GM23338 (cell line): Measurements from ENCODE around the gene ARID3B. TPM values are rescaled to one million over a fixed set of nuclear protein-coding genes. Genes with fewer than 3 reads are reported as not detected.

Source experiments
- ATAC-seq: fragments of 200-7000 bp; cut with Tn5 transposase; 3 replicates; pipeline ENCODE4 v1.9.1; 2020
- DNase-seq: peaks from one replicate; pipeline ENCODE4 v3.0.0-alpha.2; 2015; ENCODE audit warnings: low spot score
- H2AFZ ChIP-seq: fragments of 200-600 bp; sonication (generic); 2 replicates; pipeline ENCODE4 v1.8.0; 2016; ENCODE audit warnings: antibody characterized with exemption, mild to moderate bottlenecking, moderate library complexity
- H3F3A ChIP-seq: fragments of 200-600 bp; sonication (generic); replicated peaks from 2 replicates; pipeline ENCODE4 v1.8.0; 2017; ENCODE audit warnings: antibody characterized with exemption, mixed run types, low read depth
- H3K27ac ChIP-seq: fragments of 200-600 bp; sonication (generic); 2 replicates; pipeline ENCODE4 v1.6.1; 2016; ENCODE audit warnings: low read depth
- H3K27me3 ChIP-seq: fragments of 200-600 bp; sonication (generic); 2 replicates; pipeline ENCODE4 v1.8.0; 2016; ENCODE audit warnings: mild to moderate bottlenecking, mixed run types, moderate library complexity; ENCODE audit not compliant: insufficient read depth
- H3K36me3 ChIP-seq: fragments of 200-600 bp; sonication (generic); 2 replicates; pipeline ENCODE4 v1.8.0; 2016; ENCODE audit warnings: mild to moderate bottlenecking; ENCODE audit not compliant: insufficient read depth
- H3K4me1 ChIP-seq: fragments of 200-600 bp; sonication (generic); 2 replicates; pipeline ENCODE4 v1.8.0; 2016; ENCODE audit warnings: mild to moderate bottlenecking, moderate library complexity; ENCODE audit not compliant: insufficient read depth
- H3K4me2 ChIP-seq: fragments of 200-600 bp; sonication (generic); 2 replicates; pipeline ENCODE4 v1.7.1; 2017; ENCODE audit warnings: mixed run types
- H3K4me3 ChIP-seq: fragments of 200-600 bp; sonication (generic); 2 replicates; pipeline ENCODE4 v1.6.1; 2016; ENCODE audit warnings: mixed run types
- H3K79me2 ChIP-seq: fragments of 200-600 bp; sonication (generic); replicated peaks from 2 replicates; pipeline ENCODE4 v1.8.0; 2017; ENCODE audit warnings: mild to moderate bottlenecking; ENCODE audit not compliant: insufficient read depth
- H3K9me2 ChIP-seq: fragments of 200-600 bp; sonication (generic); 2 replicates; pipeline ENCODE4 v1.8.0; 2017; ENCODE audit not compliant: insufficient read depth
- H4K20me1 ChIP-seq: fragments of 200-600 bp; sonication (generic); replicated peaks from 2 replicates; pipeline ENCODE4 v1.8.0; 2017; ENCODE audit warnings: mild to moderate bottlenecking; ENCODE audit not compliant: insufficient read depth
- H3K27ac Mint-ChIP-seq: 2 replicates; pipeline ENCODE4 v1.8.0; 2020; ENCODE audit warnings: inconsistent platforms, mild to moderate bottlenecking, moderate library complexity, mixed read lengths
- H3K27me3 Mint-ChIP-seq: 3 replicates; pipeline ENCODE4 v1.8.0; 2022; ENCODE audit warnings: low read depth, mild to moderate bottlenecking, moderate library complexity, mixed read lengths, inconsistent platforms; ENCODE audit not compliant: insufficient read depth, poor library complexity
- H3K36me3 Mint-ChIP-seq: 3 replicates; pipeline ENCODE4 v1.8.0; 2021; ENCODE audit warnings: low read depth, mild to moderate bottlenecking, inconsistent platforms, moderate library complexity, mixed read lengths
- H3K4me1 Mint-ChIP-seq: 3 replicates; pipeline ENCODE4 v1.8.0; 2020; ENCODE audit warnings: mild to moderate bottlenecking, inconsistent platforms, mixed read lengths
- H3K4me3 Mint-ChIP-seq: 3 replicates; pipeline ENCODE4 v1.8.0; 2021; ENCODE audit warnings: moderate library complexity, mild to moderate bottlenecking, inconsistent platforms, mixed read lengths
- H3K9me3 Mint-ChIP-seq: 3 replicates; pipeline ENCODE4 v1.8.0; 2020; ENCODE audit warnings: moderate library complexity, mild to moderate bottlenecking, inconsistent platforms, mixed read lengths
- CREB1 ChIP-seq: fragments of 250-450 bp; sonication (Bioruptor Pico); IDR thresholded peaks from 2 replicates; pipeline ENCODE4 v1.5.0; 2020; ENCODE audit warnings: low read depth, mild to moderate bottlenecking, moderate library complexity
- EZH2 ChIP-seq: fragments of 200-600 bp; sonication (generic); IDR thresholded peaks from one replicate; pipeline ENCODE4 v1.8.0; 2017; ENCODE audit warnings: antibody characterized with exemption, mild to moderate bottlenecking, low read depth; ENCODE audit not compliant: unreplicated experiment
- EZH2phosphoT487 ChIP-seq: fragments of 200-600 bp; sonication (generic); IDR thresholded peaks from one replicate; pipeline ENCODE4 v1.8.1; 2018; ENCODE audit warnings: antibody characterized with exemption; ENCODE audit not compliant: unreplicated experiment
- JUNB ChIP-seq: IDR thresholded peaks from one replicate; pipeline ENCODE4 v1.6.1; 2016; ENCODE audit warnings: antibody characterized with exemption; ENCODE audit not compliant: unreplicated experiment
- NANOG ChIP-seq: IDR thresholded peaks from 2 replicates; pipeline ENCODE4 v1.6.1; 2016; ENCODE audit warnings: antibody characterized with exemption, borderline replicate concordance
- POLR2AphosphoS5 ChIP-seq: IDR thresholded peaks from 2 replicates; pipeline ENCODE4 v1.6.1; 2016; ENCODE audit warnings: antibody characterized with exemption, low read depth
- STAT1 ChIP-seq: IDR thresholded peaks from one replicate; pipeline ENCODE4 v1.6.1; 2016; ENCODE audit warnings: antibody characterized with exemption; ENCODE audit not compliant: unreplicated experiment
- ZNF462 ChIP-seq: fragments of 250-450 bp; sonication (Bioruptor Pico); IDR thresholded peaks from 2 replicates; pipeline ENCODE4 v1.5.0; 2020; ENCODE audit warnings: mild to moderate bottlenecking, moderate library complexity
- polyA plus RNA-seq: library from polyadenylated mRNA; unstranded; fragments of >200 nt; fragmentation: Nextera tagmentation; extraction: Ambion mirVana; gene quantifications from 2 replicates; pipeline ENCODE4 v1.2.1, GENCODE V29; 2016
- total RNA-seq: library from RNA; depleted of rRNA; stranded (reverse); fragments of >200 nt; shearing (Covaris generic); gene quantifications from 2 replicates; pipeline ENCODE4 v1.2.3, GENCODE V29; 2014

ARID3B gene
- total and polyA plus RNA-seq, 2 experiments from 2014 or later = 65.5 to 147 TPM

GRCh38 chr15:74632601-74633000, 91.6 kb downstream of the ARID3B start (continued):
- TF ChIP-seq ZNF462 (CRISPR knock-in tag) (no peak), CREB1 (CRISPR knock-in tag) (no peak), POLR2AphosphoS5 (no peak)

GRCh38 chr15:74633781-74634180, 92.8 kb downstream of the ARID3B start:
- no peaks in the 10 kb centered on the region for H3K4me1 ChIP-seq
- no peaks in the 10 kb centered on the region for H3K9me2 ChIP-seq
- no peaks in the 10 kb centered on the region for H3K4me1 Mint-ChIP-seq
- H3K27me3 ChIP-seq = no peaks in the 10 kb centered on the region
- H3K27ac Mint-ChIP-seq = no peak overlapping the region
- no peak overlapping the region for H3K4me2 ChIP-seq
- H3K4me3 ChIP-seq = no peak overlapping the region
- H3K4me3 Mint-ChIP-seq = no peak overlapping the region
- peaks cover 13% of the 10 kb centered on the region; the same call in 1 of the 2 replicates for H3K36me3 ChIP-seq
- no peak for ATAC-seq
- H2AFZ ChIP-seq = no peak overlapping the region
- no peaks in the 10 kb centered on the region for H3K9me3 Mint-ChIP-seq
- no peak for DNase-seq
- H3K27ac ChIP-seq = no peak overlapping the region
- H4K20me1 ChIP-seq = peaks cover 10% of the 10 kb centered on the region
- peaks cover 9% of the 10 kb centered on the region for H3K27me3 Mint-ChIP-seq
- H3K36me3 Mint-ChIP-seq = peaks cover 29% of the 10 kb centered on the region
- 0 out of 2 replicates have a peak, but pooled peaks cover 7% of the 10 kb centered on the region for H3F3A ChIP-seq
- H3K79me2 ChIP-seq = 0 out of 2 replicates have a peak, but pooled peaks cover 5% of the 10 kb centered on the region
- TF ChIP-seq EZH2 (no peak), CREB1 (CRISPR knock-in tag) (no peak), JUNB (no peak), NANOG (no peak), ZNF462 (CRISPR knock-in tag) (no peak), STAT1 (no peak), EZH2phosphoT487 (no peak)
